ENCODE measurements around the gene KLHDC8A.
"Not testable (repeated sequence)": the region's sequence is repeated elsewhere in the genome, so short reads cannot be mapped to it uniquely, and the experiment has no call there.

Gene KLHDC8A

GRCh38 chr1:205356440-205357139 lies at the start of gene KLHDC8A:
Gene KLHDC8A (minus strand): TSS chr1:205356922. CDS start chr1:205343604, 13,318 bp downstream.
- no peak for DNase-seq

GRCh38 chr1:205406252-205406651 lies 49.5 kb upstream of the KLHDC8A start:
- not testable (repeated sequence) for DNase-seq

- not testable (repeated sequence) for DNase-seq
Observed at GRCh38 chr1:205404484-205404883, 47.8 kb upstream of the KLHDC8A start.

- DNase-seq = no peak
Observed at GRCh38 chr1:205398586-205398985, 41.9 kb upstream of the KLHDC8A start.

- DNase-seq = peak; percentile 54
Observed at GRCh38 chr1:205396967-205397616, 40.4 kb upstream of the KLHDC8A start.

- no peak for DNase-seq
Observed at GRCh38 chr1:205395616-205396015, 38.9 kb upstream of the KLHDC8A start.

- no peak for DNase-seq
Observed at GRCh38 chr1:205392650-205393049, 35.9 kb upstream of the KLHDC8A start.

GRCh38 chr1:205391386-205391785 lies 34.7 kb upstream of the KLHDC8A start:
- no peak for DNase-seq

- DNase-seq = no peak
Observed at GRCh38 chr1:205387845-205388244, 31.1 kb upstream of the KLHDC8A start.

- DNase-seq = not testable (repeated sequence)
Observed at GRCh38 chr1:205382990-205383389, 26.3 kb upstream of the KLHDC8A start.

- no peak for DNase-seq
Observed at GRCh38 chr1:205382561-205382960, 25.8 kb upstream of the KLHDC8A start.

- no peak for DNase-seq
Observed at GRCh38 chr1:205381305-205381704, 24.6 kb upstream of the KLHDC8A start.

- DNase-seq = no peak
Observed at GRCh38 chr1:205380882-205381281, 24.2 kb upstream of the KLHDC8A start.

- DNase-seq = no peak
Observed at GRCh38 chr1:205379056-205379455, 22.3 kb upstream of the KLHDC8A start.

- DNase-seq = no peak
Observed at GRCh38 chr1:205377355-205377754, 20.6 kb upstream of the KLHDC8A start.

- no peak for DNase-seq
Observed at GRCh38 chr1:205376739-205377138, 20.0 kb upstream of the KLHDC8A start.

GRCh38 chr1:205375835-205376545 lies 19.3 kb upstream of the KLHDC8A start:
- no peak for DNase-seq

- DNase-seq = no peak
Observed at GRCh38 chr1:205374210-205375078, 17.7 kb upstream of the KLHDC8A start.

- DNase-seq = no peak
Observed at GRCh38 chr1:205373798-205374175, 17.1 kb upstream of the KLHDC8A start.

GRCh38 chr1:205373022-205373797 lies 16.5 kb upstream of the KLHDC8A start:
- no peak for DNase-seq

- DNase-seq = no peak
Observed at GRCh38 chr1:205371871-205372660, 15.3 kb upstream of the KLHDC8A start.
